Ishikawa (cell line): ENCODE results near the gene KCNG2.

Experiments
- CEBPB ChIP-seq: IDR thresholded peaks from 2 replicates; pipeline ENCODE4 v1.6.1; 2012
- CREB1 ChIP-seq: IDR thresholded peaks from 2 replicates; pipeline ENCODE4 v1.6.1; 2012; ENCODE audit warnings: low read depth
- EGR1 ChIP-seq: IDR thresholded peaks from 2 replicates; pipeline ENCODE4 v1.6.1; 2012
- EP300 ChIP-seq: IDR thresholded peaks from 2 replicates; pipeline ENCODE4 v1.6.1; 2012; ENCODE audit warnings: borderline replicate concordance
- FOXM1 ChIP-seq: IDR thresholded peaks from 2 replicates; pipeline ENCODE4 v1.6.1; 2012; ENCODE audit warnings: low read depth, borderline replicate concordance
- NFIC ChIP-seq: IDR thresholded peaks from 2 replicates; pipeline ENCODE4 v1.6.1; 2012
- RAD21 ChIP-seq: IDR thresholded peaks from 2 replicates; pipeline ENCODE4 v1.6.1; 2012; ENCODE audit warnings: low read depth
- TAF1 ChIP-seq: IDR thresholded peaks from 2 replicates; pipeline ENCODE4 v1.6.1; 2012; ENCODE audit warnings: low read depth, mild to moderate bottlenecking
- TCF12 ChIP-seq: IDR thresholded peaks from 2 replicates; pipeline ENCODE4 v1.6.1; 2012; ENCODE audit warnings: low read depth
- TEAD4 ChIP-seq: IDR thresholded peaks from 2 replicates; pipeline ENCODE4 v1.6.1; 2012
- YY1 ChIP-seq: IDR thresholded peaks from 2 replicates; pipeline ENCODE4 v1.6.1; 2012; ENCODE audit warnings: low read depth
- ZBTB7A ChIP-seq: IDR thresholded peaks from 2 replicates; pipeline ENCODE4 v1.6.1; 2012; ENCODE audit warnings: low read depth
- TF ChIP-seq, protein P1 (sequence below): IDR thresholded peaks from 2 replicates; pipeline ENCODE4 v1.6.1; 2012
- TF ChIP-seq, protein P2 (sequence below): IDR thresholded peaks from 2 replicates; pipeline ENCODE4 v1.6.1; 2012; ENCODE audit warnings: low read depth, mild to moderate bottlenecking
- TF ChIP-seq, protein P3 (sequence below): IDR thresholded peaks from 2 replicates; pipeline ENCODE4 v1.6.1; 2012

The KCNG2 gene

DNA sequence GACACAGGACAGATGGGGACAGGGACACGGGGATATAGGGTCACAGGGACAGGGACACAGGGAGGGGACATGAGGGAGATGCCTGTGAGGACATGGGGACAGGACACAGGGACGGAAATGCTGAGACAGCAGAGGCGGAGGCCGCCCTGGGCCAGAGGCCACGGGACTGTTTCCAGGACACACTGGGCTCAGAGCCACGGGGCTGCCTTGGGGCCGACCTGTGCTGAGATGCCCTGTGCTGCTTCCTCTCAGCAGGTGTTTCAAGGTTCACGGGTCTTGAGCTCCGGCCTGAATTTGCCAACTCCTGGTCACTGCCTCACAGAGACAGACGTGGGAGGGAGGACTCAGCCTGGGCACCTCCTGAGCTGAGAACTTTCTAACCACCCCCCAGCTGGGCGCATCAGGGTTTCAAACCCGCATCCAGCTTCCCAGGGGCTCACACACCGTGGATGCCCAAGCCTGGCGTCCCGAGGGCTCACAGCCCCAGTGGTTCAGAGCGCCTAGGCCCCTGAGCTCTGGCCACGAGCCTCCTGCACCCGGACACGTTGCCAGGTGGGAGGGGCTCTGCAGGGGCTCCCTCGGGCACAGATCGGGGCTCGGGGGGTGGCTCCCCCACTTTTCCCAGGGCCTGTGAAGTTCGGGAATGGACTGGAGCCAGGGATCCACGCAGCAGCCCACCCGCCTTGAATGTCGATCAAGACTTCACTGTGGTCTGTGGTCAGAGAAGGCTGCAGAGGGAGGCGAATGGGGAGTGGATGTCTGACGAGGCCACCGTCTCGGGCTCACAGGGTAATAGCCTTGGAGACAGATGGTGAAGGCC, 89.7 kb downstream of the KCNG2 start:
- TF ChIP-seq CREB1 (no peak), RAD21 (no peak), EGR1 (no peak), YY1 (no peak), FOXM1 (no peak), EP300 (no peak), NFIC (no peak), TAF1 (no peak), TEAD4 (no peak), TCF12 (no peak), ZBTB7A (no peak), CEBPB (no peak)
- TF ChIP-seq, protein P1, sequence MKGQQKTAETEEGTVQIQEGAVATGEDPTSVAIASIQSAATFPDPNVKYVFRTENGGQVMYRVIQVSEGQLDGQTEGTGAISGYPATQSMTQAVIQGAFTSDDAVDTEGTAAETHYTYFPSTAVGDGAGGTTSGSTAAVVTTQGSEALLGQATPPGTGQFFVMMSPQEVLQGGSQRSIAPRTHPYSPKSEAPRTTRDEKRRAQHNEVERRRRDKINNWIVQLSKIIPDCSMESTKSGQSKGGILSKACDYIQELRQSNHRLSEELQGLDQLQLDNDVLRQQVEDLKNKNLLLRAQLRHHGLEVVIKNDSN, result no peak
- TF ChIP-seq, protein P2, sequence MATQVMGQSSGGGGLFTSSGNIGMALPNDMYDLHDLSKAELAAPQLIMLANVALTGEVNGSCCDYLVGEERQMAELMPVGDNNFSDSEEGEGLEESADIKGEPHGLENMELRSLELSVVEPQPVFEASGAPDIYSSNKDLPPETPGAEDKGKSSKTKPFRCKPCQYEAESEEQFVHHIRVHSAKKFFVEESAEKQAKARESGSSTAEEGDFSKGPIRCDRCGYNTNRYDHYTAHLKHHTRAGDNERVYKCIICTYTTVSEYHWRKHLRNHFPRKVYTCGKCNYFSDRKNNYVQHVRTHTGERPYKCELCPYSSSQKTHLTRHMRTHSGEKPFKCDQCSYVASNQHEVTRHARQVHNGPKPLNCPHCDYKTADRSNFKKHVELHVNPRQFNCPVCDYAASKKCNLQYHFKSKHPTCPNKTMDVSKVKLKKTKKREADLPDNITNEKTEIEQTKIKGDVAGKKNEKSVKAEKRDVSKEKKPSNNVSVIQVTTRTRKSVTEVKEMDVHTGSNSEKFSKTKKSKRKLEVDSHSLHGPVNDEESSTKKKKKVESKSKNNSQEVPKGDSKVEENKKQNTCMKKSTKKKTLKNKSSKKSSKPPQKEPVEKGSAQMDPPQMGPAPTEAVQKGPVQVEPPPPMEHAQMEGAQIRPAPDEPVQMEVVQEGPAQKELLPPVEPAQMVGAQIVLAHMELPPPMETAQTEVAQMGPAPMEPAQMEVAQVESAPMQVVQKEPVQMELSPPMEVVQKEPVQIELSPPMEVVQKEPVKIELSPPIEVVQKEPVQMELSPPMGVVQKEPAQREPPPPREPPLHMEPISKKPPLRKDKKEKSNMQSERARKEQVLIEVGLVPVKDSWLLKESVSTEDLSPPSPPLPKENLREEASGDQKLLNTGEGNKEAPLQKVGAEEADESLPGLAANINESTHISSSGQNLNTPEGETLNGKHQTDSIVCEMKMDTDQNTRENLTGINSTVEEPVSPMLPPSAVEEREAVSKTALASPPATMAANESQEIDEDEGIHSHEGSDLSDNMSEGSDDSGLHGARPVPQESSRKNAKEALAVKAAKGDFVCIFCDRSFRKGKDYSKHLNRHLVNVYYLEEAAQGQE, result no peak
- TF ChIP-seq, protein P3, sequence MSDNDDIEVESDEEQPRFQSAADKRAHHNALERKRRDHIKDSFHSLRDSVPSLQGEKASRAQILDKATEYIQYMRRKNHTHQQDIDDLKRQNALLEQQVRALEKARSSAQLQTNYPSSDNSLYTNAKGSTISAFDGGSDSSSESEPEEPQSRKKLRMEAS, result no peak

DNA sequence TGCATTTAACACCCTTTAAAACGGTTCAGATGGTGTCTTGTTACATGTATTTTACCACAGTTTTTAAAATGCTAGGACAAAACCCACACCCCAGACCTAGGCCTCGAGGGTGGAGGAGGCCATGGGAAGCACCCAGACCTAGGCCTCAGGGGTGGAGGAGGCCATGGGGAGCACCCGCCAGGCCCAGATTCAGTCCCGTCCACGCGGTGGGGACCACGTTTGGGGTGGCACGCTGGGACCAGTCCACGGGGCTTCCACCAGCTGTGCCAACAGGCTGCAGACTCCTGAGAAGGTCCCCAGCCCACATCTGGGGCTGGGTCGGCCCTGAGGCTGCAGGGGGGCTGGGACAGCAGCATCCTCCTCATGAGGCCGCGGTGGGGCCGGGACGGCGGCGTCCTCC, 90.3 kb downstream of the KCNG2 start:
- TF ChIP-seq, protein P1, result no peak
- TF ChIP-seq TEAD4, result no peak
- TF ChIP-seq CEBPB, result no peak
- no peak for TF ChIP-seq EP300
- no peak for TF ChIP-seq RAD21
- no peak for TF ChIP-seq ZBTB7A
- no peak for TF ChIP-seq YY1
- no peak for TF ChIP-seq FOXM1
- TF ChIP-seq, protein P2, result no peak
- TF ChIP-seq EGR1, result no peak
- TF ChIP-seq NFIC, result no peak
- TF ChIP-seq, protein P3, result no peak
- no peak for TF ChIP-seq CREB1
- no peak for TF ChIP-seq TCF12
- TF ChIP-seq TAF1, result no peak

DNA sequence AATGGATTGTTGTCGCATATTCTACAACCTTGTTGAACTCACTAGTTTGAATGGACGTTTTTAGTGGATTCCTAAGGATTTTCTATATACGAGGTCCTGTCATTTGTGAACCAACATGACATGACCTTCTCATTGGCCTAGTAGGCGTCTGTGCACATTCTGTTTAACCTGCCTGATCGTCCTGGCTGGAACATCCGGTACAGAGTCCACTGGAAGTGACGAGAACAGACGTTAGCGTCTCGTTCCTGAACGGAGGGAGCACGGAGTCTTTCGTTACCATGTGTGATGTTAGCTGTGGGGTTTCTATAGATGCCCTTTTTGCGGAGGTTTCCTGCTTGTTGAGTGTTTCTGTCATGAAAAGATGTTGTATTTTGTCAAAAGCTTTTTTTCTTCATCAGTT, 91.8 kb downstream of the KCNG2 start:
- TF ChIP-seq CEBPB (no peak), TEAD4 (no peak), EGR1 (no peak), CREB1 (no peak), ZBTB7A (no peak), TCF12 (no peak), RAD21 (no peak), YY1 (no peak), NFIC (no peak), EP300 (no peak), FOXM1 (no peak), TAF1 (no peak)
- TF ChIP-seq, protein P1, result no peak
- TF ChIP-seq, protein P3, result no peak
- TF ChIP-seq, protein P2, result no peak
